PFSK-1 (cell line): ENCODE measurements around the gene PFN4. TPM values are rescaled to one million over a fixed set of nuclear protein-coding genes. Genes with fewer than 3 reads are reported as not detected.

ENCODE experiments used
- FOXP2 ChIP-seq: optimal IDR thresholded peaks from 2 replicates; pipeline ENCODE3; 2011; ENCODE audit warnings: borderline replicate concordance, control low read depth, inconsistent platforms; ENCODE audit not compliant: insufficient read depth; ENCODE audit errors: extremely low read length, extremely low read depth
- POLR2AphosphoS5 ChIP-seq: IDR thresholded peaks from 2 replicates; pipeline ENCODE4 v1.6.1; 2012; ENCODE audit warnings: low read depth, mild to moderate bottlenecking, control low read depth, low read length, moderate library complexity
- REST ChIP-seq, 2 experiments: IDR thresholded peaks; 2 replicates each; pipeline versions ENCODE4 v1.6.1 to v1.8.0; 2011 to 2012; ENCODE audit warnings: low read depth in 2 of 2, low read length in 2 of 2, control low read depth in 1 of 2, inconsistent platforms in 1 of 2, mild to moderate bottlenecking in 1 of 2, moderate library complexity in 1 of 2; ENCODE audit not compliant: insufficient read depth in 1 of 2
- SIN3A ChIP-seq: IDR thresholded peaks from 2 replicates; pipeline ENCODE4 v1.6.1; 2012; ENCODE audit warnings: mild to moderate bottlenecking, low read length, moderate library complexity, borderline replicate concordance; ENCODE audit not compliant: insufficient read depth
- TAF1 ChIP-seq: IDR thresholded peaks from 2 replicates; pipeline ENCODE4 v1.6.1; 2012; ENCODE audit warnings: low read length, control low read depth, borderline replicate concordance; ENCODE audit not compliant: insufficient read depth
- polyA plus RNA-seq: library from polyadenylated mRNA; unstranded; fragments of >200 nt; gene quantifications from one replicate; pipeline ENCODE4 v1.2.1, GENCODE V29; 2012; ENCODE audit warnings: low read depth, missing spikeins; ENCODE audit not compliant: insufficient read length

The PFN4 gene
- polyA plus RNA-seq, result not detected

DNA sequence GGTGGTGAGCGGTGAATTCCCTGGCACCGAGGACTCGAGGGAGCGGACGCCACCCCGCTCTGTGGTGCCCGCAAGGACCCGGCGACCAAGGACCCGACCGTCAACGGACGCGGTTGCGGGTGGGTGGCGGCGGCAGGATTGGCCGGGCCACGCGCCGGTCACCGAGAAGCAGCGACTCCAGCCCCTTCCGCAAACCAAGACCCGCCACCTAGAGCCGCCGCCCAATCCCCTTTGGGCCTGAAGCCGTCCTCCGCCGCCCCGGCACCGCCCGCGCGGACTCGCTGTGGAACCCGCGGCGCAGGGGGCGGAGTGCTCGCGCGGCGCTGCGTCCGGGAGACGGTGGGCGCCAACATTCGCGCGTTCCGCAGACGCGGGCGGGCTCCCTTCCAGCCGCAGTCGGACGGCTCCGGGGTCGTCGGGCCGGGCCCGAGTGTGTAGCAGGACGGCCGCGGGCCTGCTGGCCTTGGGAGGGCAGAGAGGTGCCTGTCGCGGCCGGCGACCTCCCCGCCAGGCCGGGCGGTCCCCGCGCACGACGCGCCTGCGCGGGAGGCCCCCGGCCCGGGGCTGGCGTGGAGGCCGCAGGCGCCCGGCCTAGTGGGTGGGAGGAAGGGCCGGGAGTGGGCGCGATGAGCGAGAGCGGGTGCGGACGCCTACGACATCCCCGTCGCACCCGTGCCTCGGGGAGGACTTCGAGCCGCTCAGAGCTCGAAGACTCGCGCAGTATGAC lies at the start of gene PFN4, which contains the start of gene FAM228B:
PFN4 (minus strand) TSS at position 140 of the 727 bp plus-strand sequence. CDS start 799 bp downstream, outside the sequence.
FAM228B (plus strand) TSS at position 275 of the 727 bp plus-strand sequence. CDS start 893 bp downstream, outside the sequence.
- TF ChIP-seq POLR2AphosphoS5 (no peak), SIN3A (no peak), TAF1 (no peak), REST (IDR thresholded peaks at IDR 0.05; ENCODE audit: insufficient read depth in 1 of 2, low read depth in 2 of 2, low read length in 2 of 2) (no peak), FOXP2 (no peak)

- TF ChIP-seq FOXP2, result no peak
- TF ChIP-seq SIN3A, result no peak
- no peak for TF ChIP-seq TAF1
- no peak for TF ChIP-seq POLR2AphosphoS5
- no peak for TF ChIP-seq REST (IDR thresholded peaks at IDR 0.05; ENCODE audit: insufficient read depth in 1 of 2, low read depth in 2 of 2, low read length in 2 of 2)
These were observed 45.9 kb upstream of the PFN4 start for GRCh38 chr2:24169023-24169422.

DNA sequence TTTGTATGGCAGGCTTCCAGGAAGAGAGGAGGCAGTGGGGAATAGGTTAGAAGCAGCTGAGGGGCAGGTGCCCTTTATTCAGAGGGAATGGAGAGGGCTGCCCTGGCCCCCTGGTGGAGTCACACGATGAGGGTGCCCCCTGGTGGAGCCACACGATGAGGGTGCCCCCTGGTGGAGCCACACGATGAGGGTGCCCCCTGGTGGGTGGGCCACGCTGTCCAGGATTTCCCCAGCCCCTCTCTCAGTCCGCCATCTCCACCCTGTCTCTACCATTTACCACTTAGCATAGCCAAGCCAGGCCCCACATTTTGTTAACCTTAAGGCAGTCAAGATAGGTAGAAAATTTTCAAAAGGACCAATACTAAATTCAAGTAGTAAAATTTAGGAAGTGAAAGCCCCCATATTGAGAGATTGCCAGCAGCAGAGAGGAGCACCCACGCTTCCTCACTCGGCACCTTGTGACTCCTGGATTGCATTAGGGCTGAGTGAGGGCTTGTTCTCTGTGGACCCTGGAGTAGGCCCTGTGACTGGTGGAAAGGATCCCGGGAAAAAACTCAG lies 41.4 kb upstream of the PFN4 start:
- TF ChIP-seq SIN3A (no peak), POLR2AphosphoS5 (no peak), TAF1 (no peak), REST (IDR thresholded peaks at IDR 0.05; ENCODE audit: insufficient read depth in 1 of 2, low read depth in 2 of 2, low read length in 2 of 2) (no peak), FOXP2 (no peak)

- TF ChIP-seq REST (IDR thresholded peaks at IDR 0.05; ENCODE audit: insufficient read depth in 1 of 2, low read depth in 2 of 2, low read length in 2 of 2) (no peak), FOXP2 (no peak), POLR2AphosphoS5 (no peak), SIN3A (no peak), TAF1 (no peak)
These were observed 40.5 kb upstream of the PFN4 start for GRCh38 chr2:24163601-24164000.
